B cell (primary cell): ENCODE results near the gene EML2. TPM values are rescaled to one million over a fixed set of nuclear protein-coding genes. Genes with fewer than 3 reads are reported as not detected.
"Not testable (repeated sequence)": the region's sequence is repeated elsewhere in the genome, so short reads cannot be mapped to it uniquely, and the experiment has no call there.

Source experiments
- ATAC-seq: fragments of 200-7000 bp; cut with Tn5 transposase; one replicate; pipeline ENCODE4 v1.10.0; 2021; ENCODE audit warnings: low read depth, mild to moderate bottlenecking, moderate number of reproducible peaks, moderate library complexity
- CTCF ChIA-PET: fragments of 350-600 bp; sonication (Branson Sonifier 250); formaldehyde crosslinking; loops from one replicate; lab custom pipeline; 2021; ENCODE audit warnings: antibody characterized with exemption, inconsistent platforms; lab: Charles Lee
- POLR2A ChIA-PET: fragments of 350-600 bp; sonication (Branson Sonifier 250); formaldehyde crosslinking; loops from one replicate; lab custom pipeline; 2021; ENCODE audit warnings: antibody characterized with exemption; lab: Charles Lee
- DNase-seq: peaks from one replicate; pipeline ENCODE4 v3.0.0; 2013
- H2AFZ ChIP-seq: 2 replicates; pipeline ENCODE4 v1.6.1; 2012; ENCODE audit warnings: mild to moderate bottlenecking, low read depth, low read length; ENCODE audit not compliant: insufficient read depth, poor library complexity, severe bottlenecking
- H3K27ac ChIP-seq, 2 donors: 1 replicate in 1 of 2; 2 replicates in 1 of 2; pipeline ENCODE4 v1.5.1; 2012 to 2013; ENCODE audit warnings: low read length in 2 of 2, mild to moderate bottlenecking in 2 of 2, moderate library complexity in 1 of 2
- H3K27me3 ChIP-seq, 4 experiments: fragments of 200-600 bp in 1 of 4; sonication (generic) in 1 of 4; replicated peaks in 1 of 4; 1 replicate in 2 of 4; 2 replicates in 2 of 4; pipeline versions ENCODE4 v1.6.1 to v1.7.0; 2013 to 2016; ENCODE audit warnings: low read length in 3 of 4, mild to moderate bottlenecking in 2 of 4, mixed read lengths in 1 of 4, moderate library complexity in 1 of 4; ENCODE audit not compliant: insufficient read depth in 4 of 4, control insufficient read depth in 3 of 4; ENCODE audit errors: control extremely low read depth in 1 of 4
- H3K36me3 ChIP-seq, 2 experiments: replicated peaks in 1 of 2; 1 replicate in 1 of 2; 2 replicates in 1 of 2; pipeline versions ENCODE4 v1.6.1 to v1.7.1; 2013; ENCODE audit warnings: low read length in 1 of 2; ENCODE audit not compliant: insufficient read depth in 2 of 2, control insufficient read depth in 1 of 2; ENCODE audit errors: control extremely low read depth in 1 of 2, extremely low read depth in 1 of 2
- H3K4me1 ChIP-seq, 2 donors: fragments of 200-600 bp in 1 of 2; sonication (generic) in 1 of 2; 1 replicate in 1 of 2; 2 replicates in 1 of 2; pipeline versions ENCODE4 v1.5.1 to v1.6.1; 2013 to 2017; ENCODE audit warnings: low read length in 2 of 2; ENCODE audit not compliant: control insufficient read depth in 2 of 2, insufficient read depth in 2 of 2
- H3K4me2 ChIP-seq: replicated peaks from 2 replicates; pipeline ENCODE3; 2012; ENCODE audit warnings: mild to moderate bottlenecking, low read depth, low read length; ENCODE audit not compliant: poor library complexity, severe bottlenecking
- H3K4me3 ChIP-seq, 5 experiments: fragments of 200-600 bp in 1 of 5; sonication (generic) in 1 of 5; 1 replicate in 3 of 5; 2 replicates in 2 of 5; pipeline versions ENCODE4 v1.5.1 to v1.7.0; 2011 to 2016; ENCODE audit warnings: low read length in 4 of 5, mild to moderate bottlenecking in 4 of 5, low read depth in 2 of 5, control low read depth in 1 of 5, moderate library complexity in 1 of 5; ENCODE audit not compliant: insufficient read depth in 1 of 5; ENCODE audit errors: control extremely low read depth in 1 of 5, extremely low read depth in 1 of 5
- H3K79me2 ChIP-seq: fragments of 200-600 bp; sonication (generic); one replicate; pipeline ENCODE4 v1.6.0; 2016; ENCODE audit warnings: low read length; ENCODE audit not compliant: control insufficient read depth, insufficient read depth
- H3K9ac ChIP-seq: fragments of 200-600 bp; sonication (generic); 2 replicates; pipeline ENCODE4 v1.6.1; 2017; ENCODE audit warnings: mild to moderate bottlenecking, low read length, moderate library complexity
- H3K9me3 ChIP-seq, 3 donors: one replicate each; pipeline versions ENCODE4 v1.6.1 to v1.7.1; 2013; ENCODE audit warnings: low read length in 2 of 3; ENCODE audit not compliant: control insufficient read depth in 2 of 3, insufficient read depth in 1 of 3; ENCODE audit errors: control extremely low read depth in 1 of 3
- H4K20me1 ChIP-seq: 2 replicates; pipeline ENCODE4 v1.6.0; 2012; ENCODE audit warnings: mild to moderate bottlenecking, low read length; ENCODE audit not compliant: insufficient read depth, control insufficient read depth, poor library complexity, severe bottlenecking
- H3K27ac Mint-ChIP-seq: one replicate; pipeline ENCODE4 v1.8.0; 2021; ENCODE audit warnings: mixed read lengths
- H3K27me3 Mint-ChIP-seq: one replicate; pipeline ENCODE4 v1.8.0; 2021; ENCODE audit warnings: mixed read lengths
- H3K4me1 Mint-ChIP-seq: one replicate; pipeline ENCODE4 v1.8.0; 2021; ENCODE audit warnings: mixed read lengths
- H3K4me3 Mint-ChIP-seq: one replicate; pipeline ENCODE4 v1.8.0; 2021; ENCODE audit warnings: mixed read lengths
- H3K9me3 Mint-ChIP-seq: one replicate; pipeline ENCODE4 v1.8.0; 2022; ENCODE audit warnings: mixed read lengths; ENCODE audit not compliant: insufficient read depth
- CTCF ChIP-seq: fragments of 200-600 bp; IDR thresholded peaks from one replicate; pipeline ENCODE4 v1.8.0; 2022; ENCODE audit warnings: antibody characterized with exemption, mild to moderate bottlenecking
- EZH2 ChIP-seq: IDR thresholded peaks from 2 replicates; pipeline ENCODE4 v1.6.1; 2012; ENCODE audit warnings: borderline replicate concordance, low read depth, mild to moderate bottlenecking, moderate library complexity, low read length; ENCODE audit not compliant: insufficient read depth, poor library complexity, severe bottlenecking
- WGBS: methylation state at CpG from one replicate; pipeline ENCODE4 v1.1.5; 2013; ENCODE audit warnings: missing lambda C conversion rate; ENCODE audit not compliant: insufficient coverage; 5-methylcytosine and 5-hydroxymethylcytosine counted together
- intact Hi-C: fragments of 100-400 bp; cut with micrococcal nuclease; formaldehyde crosslinking; loops from one replicate; pipeline ENCODE4 v1.10.0; 2022
- polyA plus RNA-seq: library from polyadenylated mRNA; depleted of rRNA; stranded (reverse); fragments of >200 nt; gene quantifications from 2 replicates; pipeline ENCODE4 v1.2.3, GENCODE V29; 2012
- total RNA-seq, 2 donors: library from RNA; stranded (reverse); fragments of 120-200 nt in 1 of 2; gene quantifications; 1 replicate in 1 of 2; 2 replicates in 1 of 2; pipeline versions ENCODE4 v1.2.3 to v1.2.4, GENCODE V29; 2013 to 2022

Gene EML2
- total and polyA plus RNA-seq, 2 donors (not counting 1 experiment from before 2014, with no cell fraction given): 75.0 to 88.5 TPM

GRCh38 chr19:45615795-45616703 lies 23.1 kb downstream of the EML2 start:
- Histone ChIP-seq H3K79me2 (no peaks in the 10 kb centered on the region), H3K36me3 (peaks cover 8 to 55% of the 10 kb centered on the region in 2 experiments), H3K4me2 (no peak overlapping the region), H4K20me1 (no peaks in the 10 kb centered on the region), H3K4me1 (no peaks in the 10 kb centered on the region), H3K9ac (no peak overlapping the region), H2AFZ (no peak overlapping the region), H3K4me3 (no peak overlapping the region), H3K9me3 (peaks cover 0 to 7% (median 0%) of the 10 kb centered on the region in 3 donors), H3K27me3 (no peaks in the 10 kb centered on the region), H3K27ac (no peak overlapping the region)
- peak; percentile 92 for ATAC-seq
- Mint-ChIP-seq H3K27ac (no peak overlapping the region), H3K4me1 (peaks cover 5% of the 10 kb centered on the region), H3K27me3 (no peaks in the 10 kb centered on the region), H3K9me3 (no peaks in the 10 kb centered on the region), H3K4me3 (no peak overlapping the region)
- TF ChIP-seq EZH2 (no peak), CTCF (no peak)
- peak; percentile 75 for DNase-seq
- intact Hi-C loops: no loop called here
- 76% methylated on average over 27 of the region's 37 CpGs for WGBS
- ChIA-PET CTCF (interaction anchor here (0.5 to 0.6 kb wide), 2 partner anchors 40 to 100 kb away, joined by 3 to 5 read pairs; no protein-coding TSS in a partner anchor), POLR2A (interaction anchor here (0.6 kb wide), 1 partner anchor 108 kb away, joined by 6 read pairs; no protein-coding TSS in a partner anchor)

GRCh38 chr19:45615056-45615455 lies 24.1 kb downstream of the EML2 start:
- H2AFZ ChIP-seq, H3K4me3 Mint-ChIP-seq, H3K27ac Mint-ChIP-seq, H4K20me1 ChIP-seq, H3K4me1 Mint-ChIP-seq, H3K4me2 ChIP-seq, H3K9me3 Mint-ChIP-seq, H3K79me2 ChIP-seq, H3K9ac ChIP-seq, POLR2A ChIA-PET, H3K27ac ChIP-seq, ATAC-seq, intact Hi-C loops, H3K4me3 ChIP-seq, H3K27me3 Mint-ChIP-seq, DNase-seq, H3K4me1 ChIP-seq, H3K9me3 ChIP-seq, H3K27me3 ChIP-seq: not testable (repeated sequence)
- H3K36me3 ChIP-seq: peaks cover 8 to 50% of the 10 kb centered on the region in 2 experiments
- CTCF ChIA-PET: interaction anchor here (1.8 kb wide), 1 partner anchor 10 kb away, joined by 6 read pairs; no protein-coding TSS in a partner anchor
- WGBS: 100% methylated on average over 6 of the region's 9 CpGs
